NCI-H2029 (cell line): ENCODE results near the gene CD48.
A peak's percentile ranks its signal among the peaks of the same experiment; 100 is the strongest.

Experiments used
- DNase-seq: peaks from one replicate; lab custom pipeline; 2025; lab: John Stamatoyannopoulos, UW

The CD48 gene

GRCh38 chr1:160675641-160676410 is 35.8 kb downstream of the CD48 start:
- peak; percentile 27 for DNase-seq

DNA sequence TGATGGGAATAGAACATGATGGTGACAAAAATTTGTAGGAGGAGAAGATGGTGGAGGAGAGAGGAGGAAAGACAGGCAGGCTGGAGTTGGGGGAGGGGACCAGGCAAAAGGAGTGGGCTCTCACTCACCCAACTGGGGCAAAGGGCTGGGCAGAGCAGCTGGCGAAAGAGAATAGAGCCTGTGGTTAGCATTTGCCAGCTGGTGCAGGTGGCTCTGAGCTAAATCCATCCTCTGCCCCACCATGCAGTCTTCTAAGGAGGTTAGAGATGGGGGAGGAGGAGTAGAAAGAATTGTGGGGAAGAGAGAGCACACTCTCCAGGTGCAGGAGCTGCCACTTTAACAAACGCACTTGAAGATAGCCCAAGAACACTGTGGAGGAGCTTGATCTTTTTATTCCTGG is 37.2 kb downstream of the CD48 start:
- DNase-seq: no peak

GRCh38 chr1:160672789-160673695 is 38.6 kb downstream of the CD48 start:
- DNase-seq: no peak

DNA sequence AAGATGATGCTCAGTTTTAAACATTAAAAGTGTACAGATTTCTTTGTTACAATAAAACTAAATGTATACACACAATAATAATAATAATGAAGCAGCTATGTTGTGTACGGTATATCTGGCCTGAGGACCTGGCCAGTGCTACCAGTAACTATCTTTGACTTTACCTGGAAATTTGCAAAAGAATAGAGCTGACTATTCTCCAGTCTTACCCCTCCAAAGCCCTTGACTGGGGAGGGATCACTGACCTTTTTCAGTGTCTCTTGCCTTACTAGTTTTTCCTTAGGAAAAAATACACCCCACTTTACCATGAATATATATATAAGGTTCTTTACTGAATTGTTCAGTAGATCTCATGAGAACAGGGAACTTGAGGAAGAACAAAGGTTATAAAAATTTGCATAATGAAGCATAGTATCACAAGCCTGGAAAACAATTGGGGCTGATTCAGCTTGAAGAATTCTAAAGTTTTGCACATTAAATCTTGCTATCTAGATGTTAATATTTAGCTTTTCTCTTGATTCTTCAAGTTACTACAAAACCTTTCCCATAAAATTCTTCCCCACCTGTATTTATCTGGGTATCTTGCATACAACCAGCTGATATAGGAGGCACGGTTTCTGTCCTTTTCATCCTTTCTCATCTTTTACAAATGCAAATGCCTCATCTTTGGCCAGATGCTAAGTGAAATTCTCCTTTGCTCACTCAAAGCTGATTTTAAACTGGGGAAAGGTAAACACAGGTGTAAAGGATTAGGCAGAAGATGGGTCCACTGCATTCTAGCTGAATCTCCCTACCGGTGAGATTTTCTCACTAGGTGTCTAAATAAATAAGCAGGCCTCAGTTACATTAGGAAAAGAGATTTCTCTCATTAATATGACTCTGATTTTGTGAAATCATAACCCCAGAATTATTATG is 39.8 kb downstream of the CD48 start:
- DNase-seq: no peak

DNA sequence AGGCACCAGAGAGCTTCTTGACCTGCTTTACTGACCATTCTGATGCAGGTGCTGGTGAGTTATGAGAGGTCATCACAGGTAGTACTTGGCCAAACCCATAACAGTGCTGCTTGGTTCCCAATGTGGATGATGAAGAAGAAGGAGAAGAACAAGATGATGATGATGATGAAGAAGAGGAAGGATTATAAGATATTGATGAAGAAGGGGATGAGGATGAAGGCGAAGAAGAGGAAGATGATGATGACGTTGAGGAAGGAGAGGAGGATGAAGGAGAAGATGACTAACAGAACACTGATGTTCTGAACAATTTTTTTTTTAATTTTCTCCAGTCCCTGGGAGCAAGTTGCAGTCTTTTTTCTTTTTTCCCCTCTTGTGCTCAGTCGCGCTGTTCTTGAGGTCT is 40.9 kb downstream of the CD48 start:
- no peak for DNase-seq

DNA sequence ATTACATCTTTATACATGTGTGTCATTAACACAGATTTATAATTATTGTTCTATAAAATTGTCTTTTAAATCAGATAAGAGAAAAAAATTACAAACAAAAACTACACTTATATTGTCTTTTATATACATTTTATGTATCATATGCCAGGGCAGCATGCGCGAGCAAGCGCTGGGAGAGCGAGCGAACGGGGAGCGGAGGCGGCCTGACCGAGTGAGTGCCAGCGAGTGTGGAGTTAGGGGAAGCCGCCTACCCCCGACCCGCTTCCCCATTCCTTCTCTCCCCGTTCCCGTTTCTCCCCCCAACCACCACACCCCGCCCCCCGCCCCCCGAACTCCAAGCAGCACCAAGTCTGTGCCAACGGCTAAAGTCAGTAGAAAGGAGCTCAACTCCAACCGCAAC is 41.8 kb downstream of the CD48 start:
- no peak for DNase-seq

DNA sequence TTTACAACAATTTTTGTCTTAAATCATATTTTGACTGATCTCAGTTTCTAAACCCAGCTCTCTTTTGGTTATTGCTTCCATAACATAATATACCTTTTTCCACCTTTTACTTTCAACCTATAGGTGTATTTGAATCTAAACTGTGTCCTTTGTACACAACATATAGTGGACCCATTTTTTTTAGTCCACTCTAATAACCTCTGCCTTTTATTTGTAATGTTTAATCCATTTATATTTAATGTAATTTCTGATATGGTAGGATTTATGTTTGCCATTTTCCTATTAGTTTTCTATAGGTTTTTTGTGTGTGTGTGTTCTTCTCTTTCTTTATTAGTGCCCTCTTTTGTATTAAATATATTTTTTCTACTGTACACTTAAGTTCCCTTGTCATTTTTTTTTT is 42.3 kb downstream of the CD48 start:
- no peak for DNase-seq

- no peak for DNase-seq
Measured at GRCh38 chr1:160667896-160668295, 43.7 kb downstream of the CD48 start.

GRCh38 chr1:160666079-160666442 is 45.6 kb downstream of the CD48 start:
- no peak for DNase-seq

- no peak for DNase-seq
Measured at GRCh38 chr1:160665330-160666078, 46.1 kb downstream of the CD48 start.

GRCh38 chr1:160664573-160665051 is 47.0 kb downstream of the CD48 start:
- no peak for DNase-seq

DNA sequence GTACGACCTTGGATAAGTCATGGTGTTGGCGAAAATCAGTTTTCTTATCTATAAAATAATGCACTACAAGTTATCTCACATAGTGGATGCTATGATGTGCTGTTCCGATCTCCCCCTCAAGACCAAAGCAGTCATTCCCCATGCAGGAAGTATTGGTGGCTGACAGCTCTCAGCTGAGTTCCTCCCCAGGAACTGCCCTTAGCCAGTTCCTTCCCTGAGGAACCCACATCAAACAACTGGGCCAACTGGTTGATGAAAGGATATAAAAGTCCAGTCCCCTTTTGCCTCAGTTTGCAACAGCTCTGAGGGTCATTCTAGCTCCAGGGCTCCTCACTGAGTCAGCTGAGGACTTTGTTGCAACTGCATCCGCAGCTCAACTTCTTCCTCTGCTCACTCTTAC is 48.7 kb downstream of the CD48 start:
- no peak for DNase-seq

DNA sequence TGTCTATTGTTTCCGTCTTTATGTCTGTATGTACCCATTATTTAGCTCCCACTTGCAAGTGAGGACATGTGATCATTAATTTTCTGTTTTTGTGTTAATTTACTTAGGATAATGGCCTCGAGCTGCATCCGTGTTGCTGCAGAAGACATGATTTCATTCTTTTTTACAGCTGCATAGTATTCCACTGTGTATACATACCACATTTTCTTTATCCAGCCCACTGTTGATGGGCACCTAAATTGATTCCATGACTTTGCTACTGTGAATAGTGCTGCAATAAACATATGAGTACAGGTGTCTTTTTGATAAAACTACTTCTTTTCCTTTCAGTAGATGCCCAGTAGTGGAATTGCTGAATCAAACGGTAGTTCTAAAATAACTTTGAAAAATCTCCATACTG is 52.1 kb downstream of the CD48 start:
- DNase-seq: no peak

- DNase-seq: no peak
Measured at GRCh38 chr1:160658814-160659193, 52.8 kb downstream of the CD48 start.

DNA sequence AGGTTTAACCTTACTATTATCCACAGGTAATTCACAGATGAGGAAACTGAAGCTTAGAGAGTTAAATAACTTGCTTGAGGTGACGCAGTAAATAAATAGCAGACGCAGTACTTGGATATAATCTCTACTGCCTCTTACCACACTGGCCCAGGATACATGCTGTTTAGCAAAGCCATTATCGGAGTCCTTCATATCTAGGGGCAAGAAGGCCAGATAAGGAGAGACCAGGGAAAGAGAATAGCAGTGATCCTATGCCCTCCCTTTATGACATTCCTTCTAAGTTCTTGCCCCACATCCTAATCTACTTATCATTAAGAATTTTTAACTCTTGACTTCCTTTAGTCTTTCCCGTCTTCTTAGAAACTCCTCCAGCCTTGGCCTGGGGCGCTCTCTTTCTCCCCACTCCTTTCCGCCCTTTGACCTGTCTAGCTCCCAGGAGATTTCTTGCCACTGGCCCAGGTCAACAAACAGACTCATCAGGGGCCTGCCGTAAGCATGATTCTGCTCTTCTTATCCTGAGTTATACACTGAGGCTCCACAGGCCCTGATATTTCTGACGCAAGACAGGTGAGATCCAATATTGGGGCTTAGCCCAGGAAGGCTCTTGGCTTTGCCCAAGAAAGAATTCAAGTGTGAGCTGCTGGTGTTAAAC is 53.3 kb downstream of the CD48 start:
- DNase-seq: no peak

DNA sequence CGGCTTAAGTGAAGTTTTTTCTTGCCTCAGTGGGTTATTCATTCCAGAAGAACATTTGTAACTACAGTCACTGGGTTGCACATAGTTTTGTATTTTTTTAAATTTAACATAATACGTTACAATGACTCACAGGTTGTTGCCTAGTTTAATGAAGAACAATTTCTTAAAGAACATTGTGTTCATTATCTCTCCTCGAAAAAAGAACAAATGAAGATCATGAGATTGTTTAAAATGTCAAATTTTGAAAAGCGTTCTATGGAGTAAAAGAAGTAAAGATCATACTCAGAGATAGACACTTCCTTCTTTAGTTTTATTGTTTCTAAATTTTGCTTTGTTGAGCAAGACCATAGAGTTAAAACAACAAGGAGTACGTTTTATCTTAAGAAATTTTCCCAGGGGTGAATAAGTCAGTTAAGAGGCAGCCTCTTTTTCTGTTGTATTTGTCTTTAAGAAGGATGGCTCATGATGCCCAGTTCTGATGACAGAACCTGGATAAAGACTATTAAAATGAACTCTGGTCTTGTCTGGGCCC is 54.3 kb downstream of the CD48 start:
- DNase-seq: no peak

DNA sequence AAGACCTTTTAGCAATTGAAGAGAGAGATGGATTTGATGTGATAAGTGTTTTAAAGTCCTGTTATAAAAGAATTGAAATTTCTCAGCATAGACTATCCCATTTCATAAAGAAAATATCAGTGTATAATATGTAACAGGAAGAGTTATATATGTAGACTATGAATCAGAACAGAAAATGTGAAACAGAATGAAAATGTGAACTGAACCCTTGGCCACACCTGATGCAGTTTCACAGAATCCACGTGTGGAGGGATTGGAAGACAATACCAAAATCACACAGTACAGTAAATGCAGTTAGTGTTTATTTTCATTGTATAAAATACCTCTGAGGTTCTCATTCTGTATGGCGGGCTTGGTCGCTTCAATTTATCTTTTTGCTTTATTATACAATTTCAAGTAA is 54.9 kb downstream of the CD48 start:
- DNase-seq: no peak

- DNase-seq: no peak
Measured at GRCh38 chr1:160653620-160654016, 58.0 kb downstream of the CD48 start.

DNA sequence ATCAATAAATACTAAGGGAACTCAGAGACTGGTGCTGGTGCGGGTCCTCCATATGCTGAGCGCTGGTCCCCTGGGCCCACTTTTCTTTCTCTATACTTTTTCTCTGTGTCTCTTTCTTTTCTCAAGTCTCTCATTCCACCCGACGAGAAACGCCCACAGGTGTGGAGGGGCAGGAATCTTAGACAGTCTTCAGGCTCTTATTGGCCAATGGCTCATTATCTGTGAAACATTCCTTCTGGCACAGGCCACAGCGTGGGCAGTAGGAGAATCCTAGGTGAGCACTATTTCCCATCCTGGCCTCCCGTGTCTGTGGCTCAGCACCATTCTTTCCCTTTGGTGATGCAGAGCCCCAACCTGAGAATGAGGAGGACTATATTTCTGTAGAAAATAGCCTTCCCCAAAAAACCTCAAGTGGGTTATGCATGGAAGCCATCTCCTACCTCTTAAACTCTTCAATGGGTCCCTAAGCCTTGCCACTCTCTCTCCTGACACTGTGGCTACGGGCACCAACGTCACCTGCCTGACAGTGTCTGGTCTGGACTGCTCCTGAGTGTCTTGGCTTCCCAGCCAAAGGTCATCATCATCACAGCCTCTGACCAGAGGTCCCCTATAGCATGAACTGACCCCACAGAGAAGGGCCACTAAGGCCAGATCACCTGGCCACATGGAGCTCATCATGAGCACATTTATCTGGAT is 58.5 kb downstream of the CD48 start:
- DNase-seq: no peak

GRCh38 chr1:160652065-160652641 is 59.5 kb downstream of the CD48 start:
- DNase-seq: peak; percentile 59
